ENCODE measurements around the gene MAP3K14.

GRCh38 chr17:45310380-45311324 is 6.2 kb downstream of the MAP3K14 start:
- TF ChIP-seq SMC3 (IDR thresholded peaks at IDR 0.05; ENCODE audit: low read depth, low read length) = no peak
- no peak for TF ChIP-seq CTCF (IDR thresholded peaks at IDR 0.05)
- TF ChIP-seq IRF3 (IDR thresholded peaks at IDR 0.05; ENCODE audit: low read depth, low read length) = no peak
- TF ChIP-seq ELF1 (IDR thresholded peaks at IDR 0.05) = no peak
- no peak for TF ChIP-seq RAD21 (IDR thresholded peaks at IDR 0.05; ENCODE audit: low read length)
- TF ChIP-seq FOXM1 (IDR thresholded peaks at IDR 0.05; ENCODE audit: low read depth) = no peak
- TF ChIP-seq MEF2A (IDR thresholded peaks at IDR 0.05; ENCODE audit: borderline replicate concordance, low read depth) = no peak
- no peak for TF ChIP-seq EZH2phosphoT487 (IDR thresholded peaks at IDR 0.05; ENCODE audit: borderline replicate concordance, low read depth)

All from SK-N-SH (cell line).